ENCODE data around the gene LAMA2. TPM values are rescaled to one million over a fixed set of nuclear protein-coding genes. Genes with fewer than 3 reads are reported as not detected.

LAMA2 gene
- polyA plus RNA-seq, 1 of the 3 experiments (the other 2 are of a cell fraction), result 0.92 TPM

- ChIA-PET POLR2A (no interaction called here), CTCF (interaction anchor here (1.0 kb wide), 1 partner anchor 66 kb away, joined by 4 read pairs; no protein-coding TSS in a partner anchor)
- DNase-seq, result no peak
- no peaks in the 10 kb centered on the region for H3F3A ChIP-seq (replicated peaks; ENCODE audit: insufficient read depth)
- H2AFZ ChIP-seq (ENCODE audit: low read depth), result no peak overlapping the region
- no peaks in the 10 kb centered on the region for H3K36me3 ChIP-seq (replicated peaks in 1 of 2; ENCODE audit: control insufficient read depth in 1 of 2, insufficient read depth in 2 of 2, low read length in 1 of 2)
- H3K27ac ChIP-seq (ENCODE audit: low read depth in 2 of 2, low read length in 1 of 2), result no peak overlapping the region
- TF ChIP-seq MAX (IDR thresholded peaks at IDR 0.05; ENCODE audit: low read depth), result no peak
- no peak for TF ChIP-seq YY1 (IDR thresholded peaks at IDR 0.05; ENCODE audit: low read depth)
- no peak for TF ChIP-seq SMC3 (IDR thresholded peaks at IDR 0.05; ENCODE audit: low read depth, low read length)
- TF ChIP-seq TCF12 (IDR thresholded peaks at IDR 0.05), result no peak
- no peak for TF ChIP-seq CTCF (IDR thresholded peaks at IDR 0.05)
- TF ChIP-seq, protein P1, sequence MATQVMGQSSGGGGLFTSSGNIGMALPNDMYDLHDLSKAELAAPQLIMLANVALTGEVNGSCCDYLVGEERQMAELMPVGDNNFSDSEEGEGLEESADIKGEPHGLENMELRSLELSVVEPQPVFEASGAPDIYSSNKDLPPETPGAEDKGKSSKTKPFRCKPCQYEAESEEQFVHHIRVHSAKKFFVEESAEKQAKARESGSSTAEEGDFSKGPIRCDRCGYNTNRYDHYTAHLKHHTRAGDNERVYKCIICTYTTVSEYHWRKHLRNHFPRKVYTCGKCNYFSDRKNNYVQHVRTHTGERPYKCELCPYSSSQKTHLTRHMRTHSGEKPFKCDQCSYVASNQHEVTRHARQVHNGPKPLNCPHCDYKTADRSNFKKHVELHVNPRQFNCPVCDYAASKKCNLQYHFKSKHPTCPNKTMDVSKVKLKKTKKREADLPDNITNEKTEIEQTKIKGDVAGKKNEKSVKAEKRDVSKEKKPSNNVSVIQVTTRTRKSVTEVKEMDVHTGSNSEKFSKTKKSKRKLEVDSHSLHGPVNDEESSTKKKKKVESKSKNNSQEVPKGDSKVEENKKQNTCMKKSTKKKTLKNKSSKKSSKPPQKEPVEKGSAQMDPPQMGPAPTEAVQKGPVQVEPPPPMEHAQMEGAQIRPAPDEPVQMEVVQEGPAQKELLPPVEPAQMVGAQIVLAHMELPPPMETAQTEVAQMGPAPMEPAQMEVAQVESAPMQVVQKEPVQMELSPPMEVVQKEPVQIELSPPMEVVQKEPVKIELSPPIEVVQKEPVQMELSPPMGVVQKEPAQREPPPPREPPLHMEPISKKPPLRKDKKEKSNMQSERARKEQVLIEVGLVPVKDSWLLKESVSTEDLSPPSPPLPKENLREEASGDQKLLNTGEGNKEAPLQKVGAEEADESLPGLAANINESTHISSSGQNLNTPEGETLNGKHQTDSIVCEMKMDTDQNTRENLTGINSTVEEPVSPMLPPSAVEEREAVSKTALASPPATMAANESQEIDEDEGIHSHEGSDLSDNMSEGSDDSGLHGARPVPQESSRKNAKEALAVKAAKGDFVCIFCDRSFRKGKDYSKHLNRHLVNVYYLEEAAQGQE (IDR thresholded peaks at IDR 0.05; ENCODE audit: low read depth, low read length), result no peak
- TF ChIP-seq PBX3 (IDR thresholded peaks at IDR 0.05), result no peak
- no peak for TF ChIP-seq GABPA (IDR thresholded peaks at IDR 0.05; ENCODE audit: low read depth)
- TF ChIP-seq, protein P2, sequence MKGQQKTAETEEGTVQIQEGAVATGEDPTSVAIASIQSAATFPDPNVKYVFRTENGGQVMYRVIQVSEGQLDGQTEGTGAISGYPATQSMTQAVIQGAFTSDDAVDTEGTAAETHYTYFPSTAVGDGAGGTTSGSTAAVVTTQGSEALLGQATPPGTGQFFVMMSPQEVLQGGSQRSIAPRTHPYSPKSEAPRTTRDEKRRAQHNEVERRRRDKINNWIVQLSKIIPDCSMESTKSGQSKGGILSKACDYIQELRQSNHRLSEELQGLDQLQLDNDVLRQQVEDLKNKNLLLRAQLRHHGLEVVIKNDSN (IDR thresholded peaks at IDR 0.05; ENCODE audit: borderline replicate concordance, low read depth), result no peak
- no peak for TF ChIP-seq MXI1 (IDR thresholded peaks at IDR 0.05; ENCODE audit: low read depth, low read length)
- TF ChIP-seq RFX5 (IDR thresholded peaks at IDR 0.05; ENCODE audit: low read length), result no peak
- TF ChIP-seq RXRA (IDR thresholded peaks at IDR 0.05; ENCODE audit: borderline replicate concordance, low read depth), result no peak
- no peaks in the 10 kb centered on the region for H4K20me1 ChIP-seq (ENCODE audit: insufficient read depth)
- H3K4me1 ChIP-seq (ENCODE audit: control insufficient read depth in 1 of 2, insufficient read depth in 2 of 2, low read depth in 1 of 2, low read length in 1 of 2), result no peaks in the 10 kb centered on the region; a peak in 1 of 4 replicates
- no peaks in the 10 kb centered on the region for H3K9me2 ChIP-seq
- no peaks in the 10 kb centered on the region for H3K79me2 ChIP-seq (ENCODE audit: insufficient read depth)
- no peaks in the 10 kb centered on the region for H3K27me3 ChIP-seq (ENCODE audit: insufficient read depth)
- H3K9ac ChIP-seq, result no peak overlapping the region
- 14% methylated on average over 3 of the region's 3 CpGs for WGBS (ENCODE audit: low lambda C conversion rate)
- H3K4me2 ChIP-seq, result no peak overlapping the region
- H3K4me3 ChIP-seq (ENCODE audit: low read depth in 2 of 2, low read length in 1 of 2), result no peak overlapping the region
- no peaks in the 10 kb centered on the region for H3K9me3 ChIP-seq
Observed at GRCh38 chr6:129317931-129318820, 435.2 kb downstream of the LAMA2 start.

Data from SK-N-SH (cell line).